K562 (cell line): Measurements from ENCODE around the gene ENKUR. TPM values are rescaled to one million over a fixed set of nuclear protein-coding genes. Genes with fewer than 3 reads are reported as not detected.

Experiments
- BHLHE40 ChIP-seq: IDR thresholded peaks from 2 replicates; pipeline ENCODE4 v1.6.1; 2011; ENCODE audit warnings: low read length, improper control_type of control experiment
- HMG20A ChIP-seq: fragments of 450-650 bp; formaldehyde crosslinking; conservative IDR thresholded peaks from 2 replicates; pipeline ENCODE4 v1.4.0; 2020; ENCODE audit warnings: mild to moderate bottlenecking, mixed read lengths
- polyA plus RNA-seq, 8 experiments: library from polyadenylated mRNA; depleted of rRNA in 4 of 8; stranded (reverse) in 5 of 8; unstranded in 3 of 8; fragments of >200 nt; fragmentation: Nextera tagmentation in 2 of 8; fragmentation: Illumina TruSeq in 1 of 8; extraction: Ambion mirVana in 2 of 8; extraction: Trizol in 1 of 8; gene quantifications; 2 replicates each; pipeline versions ENCODE4 v1.2.1 to v1.2.3, GENCODE V29; 2011 to 2014; ENCODE audit warnings: inconsistent platforms in 1 of 8, missing spikeins in 1 of 8
- small RNA-seq: library from RNA; depleted of rRNA; stranded (forward); fragments of <200 nt; gene quantifications from one replicate; pipeline ENCODE3, GENCODE V24; 2014
- total RNA-seq, 7 experiments: library from RNA; depleted of rRNA in 6 of 7; stranded (reverse); fragments of >200 nt in 6 of 7; fragmentation: Illumina TruSeq in 2 of 7; extraction: Trizol in 2 of 7; gene quantifications; 2 replicates each; pipeline versions ENCODE4 v1.2.1 to v1.2.3, GENCODE V29; 2011 to 2021; ENCODE audit warnings: low replicate concordance in 1 of 7

The ENKUR gene
- total and polyA plus RNA-seq, 9 of the 15 experiments (the other 6 are each of a cell fraction or from before 2014, with no cell fraction given): 0.06 to 0.46 (median 0.20) TPM

GRCh38 chr10:24935504-24936292 is 80.3 kb downstream of the ENKUR start (continued):
- TF ChIP-seq HMG20A (CRISPR knock-in tag) (no peak), BHLHE40 (0 out of 2 replicates have a peak, but pooled peaks have one; percentile 5)

Small RNA genes lying within 50 kb of the gene (small RNA-seq; reads per million reads assigned to genes)
- not detected for gene AL512598.1

Other genes with a start within 250 kb of the ENKUR start
- gene PRTFDC1, start 63.6 kb downstream of the ENKUR start, total RNA-seq (2014; rRNA removed): 6.0 and 7.0 TPM in 2 replicates
- 10.0 and 14.4 TPM in 2 replicates for gene PRTFDC1, start 63.6 kb downstream of the ENKUR start, total RNA-seq (2014; rRNA removed; fragmentation: Illumina TruSeq; extraction: Trizol)
- gene PRTFDC1, start 63.6 kb downstream of the ENKUR start, total RNA-seq (2015; rRNA removed; fragmentation: Illumina TruSeq; extraction: Trizol): 9.4 and 9.5 TPM in 2 replicates
- 7.5 and 8.0 TPM in 2 replicates for gene PRTFDC1, start 63.6 kb downstream of the ENKUR start, total RNA-seq (2021)
- 17.4 and 27.6 TPM in 2 replicates for gene PRTFDC1, start 63.6 kb downstream of the ENKUR start, polyA plus RNA-seq (2011; rRNA removed)
- 10.7 and 12.5 TPM in 2 replicates for gene PRTFDC1, start 63.6 kb downstream of the ENKUR start, polyA plus RNA-seq (2014; fragmentation: Illumina TruSeq; extraction: Trizol)
- gene PRTFDC1, start 63.6 kb downstream of the ENKUR start, polyA plus RNA-seq (2014; fragmentation: Nextera tagmentation; extraction: Ambion mirVana): 10 to 100 TPM; 19.0 to 19.7 TPM
- 9.1 TPM in 2 replicates for gene PRTFDC1, start 63.6 kb downstream of the ENKUR start, polyA plus RNA-seq (2014; rRNA removed)
- 3.2 and 4.7 TPM in 2 replicates for gene THNSL1, start 454 bp upstream of the ENKUR start, total RNA-seq (2014; rRNA removed)
- 8.6 and 8.9 TPM in 2 replicates for gene THNSL1, start 454 bp upstream of the ENKUR start, total RNA-seq (2014; rRNA removed; fragmentation: Illumina TruSeq; extraction: Trizol)
- gene THNSL1, start 454 bp upstream of the ENKUR start, total RNA-seq (2015; rRNA removed; fragmentation: Illumina TruSeq; extraction: Trizol): 5.8 and 6.3 TPM in 2 replicates
- 6.2 and 6.4 TPM in 2 replicates for gene THNSL1, start 454 bp upstream of the ENKUR start, total RNA-seq (2021)
- 6.0 and 7.5 TPM in 2 replicates for gene THNSL1, start 454 bp upstream of the ENKUR start, polyA plus RNA-seq (2011; rRNA removed)
- 6.4 and 7.0 TPM in 2 replicates for gene THNSL1, start 454 bp upstream of the ENKUR start, polyA plus RNA-seq (2014; fragmentation: Illumina TruSeq; extraction: Trizol)
- 1 to 10 TPM; 5.9 to 7.6 TPM for gene THNSL1, start 454 bp upstream of the ENKUR start, polyA plus RNA-seq (2014; fragmentation: Nextera tagmentation; extraction: Ambion mirVana)
- gene THNSL1, start 454 bp upstream of the ENKUR start, polyA plus RNA-seq (2014; rRNA removed): 4.2 and 4.5 TPM in 2 replicates
- gene GPR158, start 158.8 kb upstream of the ENKUR start, total RNA-seq (2014; rRNA removed): 4.4 and 5.1 TPM in 2 replicates
- 7.6 and 9.2 TPM in 2 replicates for gene GPR158, start 158.8 kb upstream of the ENKUR start, total RNA-seq (2014; rRNA removed; fragmentation: Illumina TruSeq; extraction: Trizol)
- 7.0 and 7.6 TPM in 2 replicates for gene GPR158, start 158.8 kb upstream of the ENKUR start, total RNA-seq (2015; rRNA removed; fragmentation: Illumina TruSeq; extraction: Trizol)
- 4.2 and 5.4 TPM in 2 replicates for gene GPR158, start 158.8 kb upstream of the ENKUR start, total RNA-seq (2021)
- gene GPR158, start 158.8 kb upstream of the ENKUR start, polyA plus RNA-seq (2011; rRNA removed): 1.9 and 4.0 TPM in 2 replicates
- gene GPR158, start 158.8 kb upstream of the ENKUR start, polyA plus RNA-seq (2014; fragmentation: Illumina TruSeq; extraction: Trizol): 4.1 and 5.9 TPM in 2 replicates
- 1 to 10 TPM; 4.4 to 5.0 TPM for gene GPR158, start 158.8 kb upstream of the ENKUR start, polyA plus RNA-seq (2014; fragmentation: Nextera tagmentation; extraction: Ambion mirVana)
- 3.5 and 4.4 TPM in 2 replicates for gene GPR158, start 158.8 kb upstream of the ENKUR start, polyA plus RNA-seq (2014; rRNA removed)